CMK (cell line): ENCODE measurements around the gene MT1B.
"Not testable (repeated sequence)": the region's sequence is repeated elsewhere in the genome, so short reads cannot be mapped to it uniquely, and the experiment has no call there.

ENCODE experiments used
- DNase-seq: peaks from one replicate; pipeline ENCODE4 v3.0.0-alpha.2; 2010; ENCODE audit warnings: low read depth

MT1B gene

GRCh38 chr16:56637814-56638750 lies 13.6 kb upstream of the MT1B start, which contains the start of gene MT1A:
MT1A (plus strand) TSS chr16:56638666; CDS start chr16:56638739, 73 bp downstream.
- no peak for DNase-seq

GRCh38 chr16:56639045-56639444 lies 12.6 kb upstream of the MT1B start:
- no peak for DNase-seq

- DNase-seq = no peak
Observed at GRCh38 chr16:56640076-56640475, 11.6 kb upstream of the MT1B start.

- no peak for DNase-seq
Observed at GRCh38 chr16:56641166-56641565, 10.5 kb upstream of the MT1B start.

GRCh38 chr16:56643080-56643778 lies 8.5 kb upstream of the MT1B start:
- DNase-seq = no peak

- no peak for DNase-seq
Observed at GRCh38 chr16:56643833-56644232, 7.9 kb upstream of the MT1B start.

- DNase-seq = no peak
Observed at GRCh38 chr16:56645311-56645710, 6.4 kb upstream of the MT1B start.

- DNase-seq = no peak
Observed at GRCh38 chr16:56645838-56646237, 5.8 kb upstream of the MT1B start.

GRCh38 chr16:56647641-56648431 lies 3.9 kb upstream of the MT1B start:
- no peak for DNase-seq

GRCh38 chr16:56649271-56649670 lies 2.4 kb upstream of the MT1B start:
- DNase-seq = no peak

GRCh38 chr16:56649820-56650219 lies 1.9 kb upstream of the MT1B start:
- no peak for DNase-seq

- no peak for DNase-seq
Observed at GRCh38 chr16:56652600-56652999, 914 bp downstream of the MT1B start.

- DNase-seq = no peak
Observed at GRCh38 chr16:56653218-56653617, 1.5 kb downstream of the MT1B start.

GRCh38 chr16:56657555-56658326 lies 6.1 kb downstream of the MT1B start, which contains the start of gene MT1F:
MT1F (plus strand) TSS chr16:56657959; CDS start chr16:56658059, 100 bp downstream.
- DNase-seq = no peak

GRCh38 chr16:56658327-56658875 lies 6.7 kb downstream of the MT1B start:
- DNase-seq = no peak

- DNase-seq = no peak
Observed at GRCh38 chr16:56662357-56663354, 11.0 kb downstream of the MT1B start.

GRCh38 chr16:56664506-56664905 lies 12.8 kb downstream of the MT1B start:
- no peak for DNase-seq

GRCh38 chr16:56665286-56666261 lies 13.9 kb downstream of the MT1B start:
- not testable (repeated sequence) for DNase-seq
